Spinal cord (tissue), 10 donors: ENCODE measurements around the gene SIGLEC9. TPM values are rescaled to one million over a fixed set of nuclear protein-coding genes. Genes with fewer than 3 reads are reported as not detected.

Experiments used
- DNase-seq, 6 donors: peaks; one replicate each; pipeline versions ENCODE4 v3.0.0 to v3.0.0-alpha.2; 2013 to 2015; ENCODE audit warnings: low spot score in 6 of 6, low read depth in 4 of 6
- H3K27ac ChIP-seq: one replicate; pipeline ENCODE4 v1.5.1; 2013; ENCODE audit warnings: low read depth, low read length, control low read depth
- H3K27me3 ChIP-seq: one replicate; pipeline ENCODE4 v1.6.1; 2013; ENCODE audit warnings: low read length; ENCODE audit not compliant: control insufficient read depth, insufficient read depth
- H3K36me3 ChIP-seq: one replicate; pipeline ENCODE4 v1.6.1; 2013; ENCODE audit warnings: low read length; ENCODE audit not compliant: control insufficient read depth, insufficient read depth
- H3K4me1 ChIP-seq: one replicate; pipeline ENCODE4 v1.6.1; 2013; ENCODE audit warnings: low read length; ENCODE audit not compliant: control insufficient read depth, insufficient read depth
- H3K4me3 ChIP-seq: one replicate; pipeline ENCODE4 v1.5.1; 2013; ENCODE audit warnings: low read depth, low read length, control low read depth
- H3K9me3 ChIP-seq: one replicate; pipeline ENCODE4 v1.6.1; 2013; ENCODE audit warnings: low read length; ENCODE audit not compliant: control insufficient read depth, insufficient read depth
- WGBS: methylation state at CpG from one replicate; pipeline ENCODE4 v1.1.5; 2013; ENCODE audit warnings: missing lambda C conversion rate; ENCODE audit not compliant: insufficient coverage; 5-methylcytosine and 5-hydroxymethylcytosine counted together
- polyA plus RNA-seq, 2 donors: library from polyadenylated mRNA; unstranded; fragments of 120-200 nt; gene quantifications; one replicate each; pipeline ENCODE4 v1.2.1, GENCODE V29; 2013; ENCODE audit not compliant: insufficient read length in 2 of 2
- total RNA-seq, 2 donors: library from RNA; depleted of rRNA in 1 of 2; stranded (reverse); fragments of 120-200 nt in 1 of 2; fragments of >200 nt in 1 of 2; gene quantifications; one replicate each; pipeline versions ENCODE4 v1.2.3 to v1.2.4, GENCODE V29; 2013 to 2014
- donor health status: healthy.

SIGLEC9 gene
- total and polyA plus RNA-seq, 4 donors: 1.2 to 2.2 (median 1.7) TPM

- Histone ChIP-seq H3K4me3 (no peak overlapping the region), H3K27me3 (peaks cover 3% of the 10 kb centered on the region), H3K36me3 (no peaks in the 10 kb centered on the region), H3K9me3 (no peaks in the 10 kb centered on the region), H3K4me1 (no peaks in the 10 kb centered on the region), H3K27ac (no peak overlapping the region)
- 75% methylated on average over 5 of the region's 6 CpGs for WGBS
- DNase-seq: no peak
Observed at GRCh38 chr19:51120160-51120559, 4.5 kb upstream of the SIGLEC9 start.

- H3K4me1 ChIP-seq: no peaks in the 10 kb centered on the region
- no peaks in the 10 kb centered on the region for H3K9me3 ChIP-seq
- no peak overlapping the region for H3K27ac ChIP-seq
- 95% methylated on average over 7 of the region's 8 CpGs for WGBS
- no peak overlapping the region for H3K4me3 ChIP-seq
- no peaks in the 10 kb centered on the region for H3K27me3 ChIP-seq
- H3K36me3 ChIP-seq: no peaks in the 10 kb centered on the region
- DNase-seq: no peak
Observed at GRCh38 chr19:51121257-51121656, 3.4 kb upstream of the SIGLEC9 start.

GRCh38 chr19:51122112-51122981, 2.4 kb upstream of the SIGLEC9 start:
- H3K27ac ChIP-seq: no peak overlapping the region
- WGBS: 84% methylated on average over 13 of the region's 22 CpGs
- no peaks in the 10 kb centered on the region for H3K9me3 ChIP-seq
- no peak overlapping the region for H3K4me3 ChIP-seq
- DNase-seq: no peak
- no peaks in the 10 kb centered on the region for H3K27me3 ChIP-seq
- H3K36me3 ChIP-seq: no peaks in the 10 kb centered on the region
- H3K4me1 ChIP-seq: no peaks in the 10 kb centered on the region

GRCh38 chr19:51123381-51123800, 1.3 kb upstream of the SIGLEC9 start:
- no peak for DNase-seq
- H3K27ac ChIP-seq: no peak overlapping the region
- H3K4me1 ChIP-seq: no peaks in the 10 kb centered on the region
- no peaks in the 10 kb centered on the region for H3K27me3 ChIP-seq
- H3K36me3 ChIP-seq: no peaks in the 10 kb centered on the region
- no peak overlapping the region for H3K4me3 ChIP-seq
- H3K9me3 ChIP-seq: no peaks in the 10 kb centered on the region
- 66% methylated on average over 4 of the region's 6 CpGs for WGBS

- no peaks in the 10 kb centered on the region for H3K4me1 ChIP-seq
- no peak overlapping the region for H3K4me3 ChIP-seq
- H3K27ac ChIP-seq: no peak overlapping the region
- WGBS: 86% methylated on average over 3 of the region's 9 CpGs
- H3K36me3 ChIP-seq: no peaks in the 10 kb centered on the region
- no peaks in the 10 kb centered on the region for H3K9me3 ChIP-seq
- H3K27me3 ChIP-seq: no peaks in the 10 kb centered on the region
- no peak for DNase-seq
Observed at GRCh38 chr19:51123802-51124201, 904 bp upstream of the SIGLEC9 start.

GRCh38 chr19:51124216-51124615, 490 bp upstream of the SIGLEC9 start:
- WGBS: 82% methylated on average over 6 of the region's 9 CpGs
- Histone ChIP-seq H3K27ac (no peak overlapping the region), H3K4me3 (no peak overlapping the region), H3K4me1 (no peaks in the 10 kb centered on the region), H3K36me3 (no peaks in the 10 kb centered on the region), H3K27me3 (no peaks in the 10 kb centered on the region), H3K9me3 (no peaks in the 10 kb centered on the region)
- DNase-seq: no peak

GRCh38 chr19:51125421-51126075, 842 bp downstream of the SIGLEC9 start:
- DNase-seq: no peak
- 81% methylated on average over 16 of the region's 16 CpGs for WGBS
- no peaks in the 10 kb centered on the region for H3K9me3 ChIP-seq
- H3K27me3 ChIP-seq: no peaks in the 10 kb centered on the region
- H3K27ac ChIP-seq: no peak overlapping the region
- no peak overlapping the region for H3K4me3 ChIP-seq
- H3K36me3 ChIP-seq: no peaks in the 10 kb centered on the region
- no peaks in the 10 kb centered on the region for H3K4me1 ChIP-seq

GRCh38 chr19:51127032-51127431, 2.3 kb downstream of the SIGLEC9 start:
- H3K9me3 ChIP-seq: no peaks in the 10 kb centered on the region
- H3K4me1 ChIP-seq: no peaks in the 10 kb centered on the region
- no peaks in the 10 kb centered on the region for H3K36me3 ChIP-seq
- 70% methylated on average over 2 of the region's 6 CpGs for WGBS
- no peak overlapping the region for H3K27ac ChIP-seq
- DNase-seq: no peak
- no peaks in the 10 kb centered on the region for H3K27me3 ChIP-seq
- H3K4me3 ChIP-seq: no peak overlapping the region

GRCh38 chr19:51127755-51128154, 3.0 kb downstream of the SIGLEC9 start:
- no peak overlapping the region for H3K4me3 ChIP-seq
- 71% methylated on average over 3 of the region's 4 CpGs for WGBS
- no peaks in the 10 kb centered on the region for H3K9me3 ChIP-seq
- no peaks in the 10 kb centered on the region for H3K4me1 ChIP-seq
- H3K27me3 ChIP-seq: no peaks in the 10 kb centered on the region
- DNase-seq: no peak
- no peak overlapping the region for H3K27ac ChIP-seq
- no peaks in the 10 kb centered on the region for H3K36me3 ChIP-seq

GRCh38 chr19:51128227-51128626, 3.5 kb downstream of the SIGLEC9 start:
- Histone ChIP-seq H3K27me3 (no peaks in the 10 kb centered on the region), H3K27ac (no peak overlapping the region)

More at GRCh38 chr19:51128227-51128626, 3.5 kb downstream of the SIGLEC9 start:
- Histone ChIP-seq H3K9me3 (no peaks in the 10 kb centered on the region), H3K36me3 (no peaks in the 10 kb centered on the region), H3K4me3 (no peak overlapping the region), H3K4me1 (no peaks in the 10 kb centered on the region)
- WGBS: 93% methylated on average over 2 of the region's 7 CpGs
- DNase-seq: no peak
